GM21526 (cell line): ENCODE data around the gene ACACB.

ENCODE experiments used
- ATAC-seq: cut with Tn5 transposase; IDR thresholded peaks from one replicate; pipeline ENCODE4 v1.9.1; 2021; ENCODE audit warnings: moderate library complexity; ENCODE audit not compliant: unreplicated experiment, low FRiP score

The ACACB gene

GRCh38 chr12:109291521-109292341 is 175.3 kb downstream of the ACACB start:
- ATAC-seq: no peak

DNA sequence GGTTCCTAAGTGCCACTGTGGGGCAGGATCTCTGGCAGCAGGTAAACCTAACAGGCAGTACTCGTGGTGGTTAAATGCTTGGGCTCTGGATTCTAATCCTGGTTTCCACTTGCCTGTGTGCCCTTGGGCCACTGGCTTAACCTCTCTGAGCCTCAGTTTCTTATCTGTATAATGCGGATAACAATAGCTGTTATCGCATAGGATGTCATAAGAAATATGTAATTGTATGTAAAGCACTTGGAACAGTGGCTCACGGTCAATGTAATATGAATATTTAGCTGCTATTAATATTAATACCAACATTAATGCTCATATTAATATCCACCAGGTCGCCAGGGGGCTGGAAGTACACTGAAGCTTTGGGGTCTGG is 175.9 kb downstream of the ACACB start:
- ATAC-seq: no peak

- no peak for ATAC-seq
Observed at GRCh38 chr12:109293106-109293505, 176.7 kb downstream of the ACACB start.

DNA sequence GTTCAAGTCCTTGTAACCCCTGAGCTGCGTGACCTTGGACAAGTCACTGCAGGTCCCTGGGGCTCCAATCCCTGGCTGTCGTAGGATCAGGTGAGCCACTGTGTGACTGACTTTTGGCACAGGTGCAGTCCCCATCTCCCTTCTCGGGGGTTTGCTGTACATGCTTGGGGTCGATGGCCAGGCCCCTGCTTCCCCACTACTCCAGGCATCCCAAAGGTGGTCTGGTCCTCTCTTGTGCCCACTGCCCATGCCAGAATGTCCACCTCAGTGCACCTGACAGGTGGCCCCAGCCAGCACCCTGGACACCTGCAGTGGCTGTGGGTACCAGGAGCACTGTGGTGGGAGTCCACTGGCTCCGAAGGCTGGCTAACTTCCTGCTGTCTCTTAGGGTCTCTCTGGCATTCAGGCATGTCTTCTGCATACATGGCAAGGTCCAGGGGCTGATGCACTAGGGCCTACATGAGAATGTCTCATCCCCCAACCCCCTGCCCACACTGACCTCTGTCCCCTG is 178.0 kb downstream of the ACACB start:
- ATAC-seq: no peak

GRCh38 chr12:109295764-109296425 is 179.5 kb downstream of the ACACB start:
- ATAC-seq: no peak

DNA sequence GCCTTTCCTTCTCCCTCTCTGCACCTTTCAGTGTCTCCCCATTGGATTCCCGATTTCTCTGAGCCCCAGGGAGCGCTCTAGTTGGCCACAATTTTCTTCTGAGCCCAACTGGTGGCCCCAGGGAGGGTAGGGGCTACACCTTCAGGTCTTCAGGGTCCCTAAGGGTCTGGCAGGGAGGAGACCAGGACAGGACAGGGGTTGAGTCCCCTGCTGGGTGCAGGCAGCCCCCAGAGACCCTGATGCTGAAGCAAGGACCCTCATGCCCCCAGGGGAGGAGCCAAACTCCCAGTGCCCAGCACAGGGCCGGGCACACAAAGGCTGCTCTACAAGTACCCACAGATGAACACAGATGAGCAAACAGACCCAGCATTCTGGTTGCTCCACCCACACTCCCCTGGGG is 180.0 kb downstream of the ACACB start:
- no peak for ATAC-seq

DNA sequence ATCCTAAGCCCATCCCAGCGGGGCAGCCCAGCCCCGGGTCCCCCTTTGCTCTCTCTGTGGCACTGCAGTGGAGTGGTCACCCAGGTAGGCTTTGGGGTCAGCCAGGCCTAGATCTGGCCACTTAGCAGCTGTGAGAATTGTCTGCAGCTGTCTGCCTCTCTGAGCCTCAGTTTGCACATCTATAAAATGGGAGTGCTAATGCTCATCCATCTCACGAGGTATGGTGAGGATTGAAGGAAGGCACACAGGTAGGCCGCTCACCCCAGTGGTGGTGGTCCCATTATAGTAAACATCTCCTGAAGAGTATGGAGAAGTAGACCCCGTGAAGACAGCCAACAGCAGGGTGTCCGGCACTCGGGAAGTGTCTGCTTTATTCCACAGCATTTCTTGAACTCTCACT is 183.5 kb downstream of the ACACB start:
- ATAC-seq: no peak

DNA sequence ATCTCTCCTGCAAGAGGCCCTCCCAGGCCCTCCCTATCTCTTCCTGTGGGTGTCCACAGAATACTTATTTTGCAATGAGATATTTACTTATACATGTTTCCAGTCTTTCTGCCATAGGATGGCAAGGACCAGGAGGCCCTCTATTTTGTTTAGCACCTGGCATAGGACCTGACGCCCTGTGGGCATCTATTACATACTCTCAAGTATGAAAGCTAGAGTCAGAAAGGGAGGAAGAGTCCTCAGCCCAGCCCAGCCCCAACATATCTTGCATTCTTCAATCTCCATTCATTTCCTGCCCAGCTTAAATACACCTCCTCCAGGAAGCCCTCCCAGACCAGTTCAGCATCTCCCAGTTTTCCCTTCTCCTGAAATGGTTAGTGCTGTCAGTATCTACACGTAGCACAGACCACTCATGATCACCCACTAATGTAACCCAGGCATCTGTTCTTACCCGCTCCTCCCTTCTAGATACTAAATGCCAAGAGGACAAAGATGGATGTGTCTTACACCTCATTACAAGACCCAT is 185.3 kb downstream of the ACACB start:
- ATAC-seq: no peak

- ATAC-seq: no peak
Observed at GRCh38 chr12:109302358-109302757, 186.0 kb downstream of the ACACB start.

DNA sequence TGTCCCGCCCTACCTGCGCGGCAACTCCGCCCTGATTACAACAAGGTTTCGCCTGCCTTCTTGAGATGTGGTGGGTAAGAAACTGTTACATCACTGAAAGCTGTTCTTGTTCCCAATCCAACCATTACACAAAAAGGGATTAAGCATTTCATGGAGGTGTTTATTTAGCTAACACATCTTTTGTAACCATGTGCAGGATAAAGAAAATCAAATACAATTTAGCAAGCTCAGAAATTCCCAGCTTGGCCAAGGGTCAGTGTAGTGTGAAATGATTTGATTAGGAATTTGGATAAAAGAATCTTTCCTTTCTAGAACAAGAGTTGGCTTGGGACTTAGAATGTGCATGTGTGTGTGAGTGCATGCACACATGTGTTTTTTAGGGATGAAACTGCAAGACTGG is 186.4 kb downstream of the ACACB start:
- no peak for ATAC-seq

DNA sequence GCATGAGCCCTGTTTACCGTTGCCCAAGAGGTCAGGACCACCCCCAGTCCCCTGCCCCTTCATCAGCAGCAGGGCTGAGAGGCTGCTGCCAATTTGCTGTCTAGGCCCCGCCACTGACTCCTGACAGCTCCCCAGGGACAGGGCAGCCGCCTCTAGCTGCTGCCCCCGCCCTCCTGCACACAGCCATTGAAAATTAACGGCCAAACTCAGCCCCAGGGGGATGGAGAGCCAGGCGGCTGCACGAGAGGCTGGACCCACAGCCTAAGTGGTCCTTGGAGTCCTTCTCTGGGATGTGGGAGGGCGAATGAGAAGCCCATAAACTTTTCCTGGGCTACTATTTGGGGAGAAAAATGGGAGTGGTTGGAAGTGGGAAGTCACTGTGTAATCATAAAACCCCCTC is 188.1 kb downstream of the ACACB start:
- no peak for ATAC-seq

DNA sequence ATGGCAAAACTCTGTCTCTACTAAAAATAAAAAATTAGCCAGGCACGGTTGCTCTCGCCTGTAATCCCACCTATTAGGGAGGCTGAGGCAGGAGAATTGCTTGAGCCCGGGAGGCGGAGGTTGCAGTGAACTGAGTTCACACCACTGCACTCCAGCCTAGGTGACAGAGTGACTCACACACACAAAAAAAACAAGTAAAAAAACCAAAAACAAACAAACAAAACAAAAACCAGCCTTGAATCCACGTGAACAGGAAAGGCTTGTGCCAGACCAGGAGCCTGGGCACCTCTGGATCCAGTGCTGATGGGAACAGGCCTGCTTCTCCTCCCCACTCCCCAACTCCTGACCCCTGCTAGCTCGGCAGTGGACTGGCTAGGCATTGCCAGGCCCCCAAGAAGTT is 189.2 kb downstream of the ACACB start:
- no peak for ATAC-seq

GRCh38 chr12:109307051-109307450 is 190.7 kb downstream of the ACACB start:
- ATAC-seq: no peak

- ATAC-seq: no peak
Observed at GRCh38 chr12:109308534-109309380, 192.4 kb downstream of the ACACB start, which contains the start of gene FOXN4. FOXN4 (minus strand) TSS chr12:109309284; CDS start chr12:109308321, 963 bp downstream.

- ATAC-seq: no peak
Observed at GRCh38 chr12:109309381-109310246, 193.2 kb downstream of the ACACB start.

- no peak for ATAC-seq
Observed at GRCh38 chr12:109310247-109311125, 194.1 kb downstream of the ACACB start.
